ENCODE measurements around the gene VSTM2L. TPM values are rescaled to one million over a fixed set of nuclear protein-coding genes. Genes with fewer than 3 reads are reported as not detected.

Gene VSTM2L
- total and polyA plus RNA-seq, 2 donors (not counting 1 experiment from before 2014, with no cell fraction given), result 0.66 to 1.7 TPM

- no peak for DNase-seq (ENCODE audit: low read depth in 2 of 2)
- Histone ChIP-seq H3K4me3 (replicated peaks in 1 of 4; ENCODE audit: control extremely low read depth in 1 of 4, insufficient read depth in 1 of 4, low read depth in 3 of 4, low read length in 4 of 4) (no peak overlapping the region), H3K9ac (ENCODE audit: insufficient read depth, low read length) (no peak overlapping the region), H3K4me2 (ENCODE audit: extremely low read depth, insufficient read depth, low read length) (no peak overlapping the region), H3K9me3 (ENCODE audit: control insufficient read depth, insufficient read depth, low read depth, low read length) (no peaks in the 10 kb centered on the region), H3K36me3 (ENCODE audit: control insufficient read depth, insufficient read depth, low read length) (no peaks in the 10 kb centered on the region), H3K4me1 (ENCODE audit: control insufficient read depth, extremely low read depth, insufficient read depth, low read length) (no peaks in the 10 kb centered on the region), H3K27me3 (ENCODE audit: control insufficient read depth, insufficient read depth, low read length) (peaks cover 24% of the 10 kb centered on the region), H3K79me2 (ENCODE audit: control insufficient read depth, insufficient read depth, low read length) (no peaks in the 10 kb centered on the region), H3K27ac (ENCODE audit: insufficient read depth, low read length) (no peak overlapping the region), H4K20me1 (ENCODE audit: control insufficient read depth, extremely low read depth, insufficient read depth, low read length) (no peaks in the 10 kb centered on the region), H2AFZ (ENCODE audit: low read length) (no peak overlapping the region)
- TF ChIP-seq EZH2 (IDR thresholded peaks at IDR 0.05; ENCODE audit: low read length, missing control alignments) (no peak), CTCF (conservative IDR thresholded peaks at IDR 0.05 in 1 of 2, IDR thresholded peaks at IDR 0.05 in 1 of 2; ENCODE audit: low read depth in 1 of 2, low read length in 2 of 2) (no peak)
Measured at GRCh38 chr20:37932074-37932473, 29.1 kb downstream of the VSTM2L start.

DNA sequence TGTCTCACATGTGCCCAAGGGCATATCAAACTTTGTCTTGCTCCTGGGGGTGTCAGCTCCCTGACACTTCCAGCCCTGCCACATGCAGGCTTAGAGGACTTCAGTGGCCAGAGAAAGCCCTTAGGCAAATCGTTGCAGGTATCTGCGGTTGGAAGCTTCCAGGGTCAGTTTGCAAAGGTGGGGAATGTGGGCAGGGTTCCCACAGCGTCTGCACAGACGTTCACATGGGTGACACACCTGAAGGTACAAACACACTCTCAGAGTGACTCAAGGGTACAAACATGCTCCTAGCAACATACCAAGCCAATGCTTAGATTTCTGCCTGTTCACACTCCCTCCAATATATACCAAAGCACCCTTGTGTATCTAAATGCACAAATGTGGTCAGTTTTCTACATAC is 30.0 kb downstream of the VSTM2L start:
- no peak overlapping the region for H3K4me2 ChIP-seq (ENCODE audit: extremely low read depth, insufficient read depth, low read length)
- H3K4me1 ChIP-seq (ENCODE audit: control insufficient read depth, extremely low read depth, insufficient read depth, low read length), result no peaks in the 10 kb centered on the region
- no peaks in the 10 kb centered on the region for H3K36me3 ChIP-seq (ENCODE audit: control insufficient read depth, insufficient read depth, low read length)
- H4K20me1 ChIP-seq (ENCODE audit: control insufficient read depth, extremely low read depth, insufficient read depth, low read length), result no peaks in the 10 kb centered on the region
- no peak overlapping the region for H3K27ac ChIP-seq (ENCODE audit: insufficient read depth, low read length)
- no peak overlapping the region for H3K4me3 ChIP-seq (replicated peaks in 1 of 4; ENCODE audit: control extremely low read depth in 1 of 4, insufficient read depth in 1 of 4, low read depth in 3 of 4, low read length in 4 of 4)
- H3K27me3 ChIP-seq (ENCODE audit: control insufficient read depth, insufficient read depth, low read length), result peaks cover 24% of the 10 kb centered on the region
- TF ChIP-seq EZH2 (IDR thresholded peaks at IDR 0.05; ENCODE audit: low read length, missing control alignments) (no peak), CTCF (conservative IDR thresholded peaks at IDR 0.05 in 1 of 2, IDR thresholded peaks at IDR 0.05 in 1 of 2; ENCODE audit: low read depth in 1 of 2, low read length in 2 of 2) (no peak)
- no peak for DNase-seq (ENCODE audit: low read depth in 2 of 2)
- H3K9ac ChIP-seq (ENCODE audit: insufficient read depth, low read length), result no peak overlapping the region
- H3K79me2 ChIP-seq (ENCODE audit: control insufficient read depth, insufficient read depth, low read length), result no peaks in the 10 kb centered on the region
- no peaks in the 10 kb centered on the region for H3K9me3 ChIP-seq (ENCODE audit: control insufficient read depth, insufficient read depth, low read depth, low read length)
- no peak overlapping the region for H2AFZ ChIP-seq (ENCODE audit: low read length)

GRCh38 chr20:37933786-37934633 is 31.1 kb downstream of the VSTM2L start:
- Histone ChIP-seq H3K9me3 (ENCODE audit: control insufficient read depth, insufficient read depth, low read depth, low read length) (no peaks in the 10 kb centered on the region), H2AFZ (ENCODE audit: low read length) (no peak overlapping the region)
- no peak for TF ChIP-seq CTCF (conservative IDR thresholded peaks at IDR 0.05 in 1 of 2, IDR thresholded peaks at IDR 0.05 in 1 of 2; ENCODE audit: low read depth in 1 of 2, low read length in 2 of 2)
- no peak for TF ChIP-seq EZH2 (IDR thresholded peaks at IDR 0.05; ENCODE audit: low read length, missing control alignments)

More at GRCh38 chr20:37933786-37934633, 31.1 kb downstream of the VSTM2L start:
- no peak for DNase-seq (ENCODE audit: low read depth in 2 of 2)
- H3K36me3 ChIP-seq (ENCODE audit: control insufficient read depth, insufficient read depth, low read length), result no peaks in the 10 kb centered on the region
- H3K4me2 ChIP-seq (ENCODE audit: extremely low read depth, insufficient read depth, low read length), result no peak overlapping the region
- no peaks in the 10 kb centered on the region for H4K20me1 ChIP-seq (ENCODE audit: control insufficient read depth, extremely low read depth, insufficient read depth, low read length)
- H3K79me2 ChIP-seq (ENCODE audit: control insufficient read depth, insufficient read depth, low read length), result no peaks in the 10 kb centered on the region
- no peaks in the 10 kb centered on the region for H3K4me1 ChIP-seq (ENCODE audit: control insufficient read depth, extremely low read depth, insufficient read depth, low read length)
- no peak overlapping the region for H3K27ac ChIP-seq (ENCODE audit: insufficient read depth, low read length)
- H3K4me3 ChIP-seq (replicated peaks in 1 of 4; ENCODE audit: control extremely low read depth in 1 of 4, insufficient read depth in 1 of 4, low read depth in 3 of 4, low read length in 4 of 4), result no peak overlapping the region
- H3K9ac ChIP-seq (ENCODE audit: insufficient read depth, low read length), result no peak overlapping the region
- H3K27me3 ChIP-seq (ENCODE audit: control insufficient read depth, insufficient read depth, low read length), result peaks cover 23% of the 10 kb centered on the region

Data from fibroblast of lung (primary cell).